ENCODE data around the gene ABHD17A. TPM values are rescaled to one million over a fixed set of nuclear protein-coding genes. Genes with fewer than 3 reads are reported as not detected.

The ABHD17A gene
- total RNA-seq, 2 experiments from 2014 or later = 185 to 194 TPM

- POLR2A ChIA-PET = interaction anchor here (0.7 to 4.0 kb wide), 10 partner anchors 8 to 238 kb away, joined by 3 to 34 read pairs (median 4); no protein-coding TSS in a partner anchor
- no peaks in the 10 kb centered on the region for H3K9me3 Mint-ChIP-seq
- H3K27me3 Mint-ChIP-seq = no peaks in the 10 kb centered on the region
- DNase-seq = no peak
- H3K4me3 Mint-ChIP-seq = peak overlapping the region; percentile 87
- H3K27ac Mint-ChIP-seq = peak overlapping the region; percentile 96
- no peak for ATAC-seq (ENCODE audit: low read depth)
- H3K4me1 Mint-ChIP-seq = peaks cover 22% of the 10 kb centered on the region
- no peaks in the 10 kb centered on the region for H3K36me3 Mint-ChIP-seq
These were observed 29.0 kb downstream of the ABHD17A start for GRCh38 chr19:1856345-1856697.

- Mint-ChIP-seq H3K4me1 (peaks cover 22% of the 10 kb centered on the region), H3K27me3 (no peaks in the 10 kb centered on the region), H3K27ac (peak overlapping the region; percentile 96), H3K36me3 (no peaks in the 10 kb centered on the region), H3K9me3 (no peaks in the 10 kb centered on the region), H3K4me3 (peak overlapping the region; percentile 87)
- ATAC-seq (ENCODE audit: low read depth) = peak; percentile 41
- POLR2A ChIA-PET = interaction anchor here (0.8 to 4.0 kb wide), 15 partner anchors 9 to 239 kb away, joined by 3 to 34 read pairs (median 4); partner anchors contain the start of gene ABHD17A
- DNase-seq = no peak
These were observed 29.5 kb downstream of the ABHD17A start for GRCh38 chr19:1855828-1856255.

GRCh38 chr19:1855040-1855827 is 30.1 kb downstream of the ABHD17A start:
- DNase-seq (peak; percentile 91), ATAC-seq (ENCODE audit: low read depth) (peak; percentile 79)
- Mint-ChIP-seq H3K4me3 (peak overlapping the region; percentile 87), H3K27me3 (no peaks in the 10 kb centered on the region), H3K27ac (peak overlapping the region; percentile 96), H3K4me1 (peaks cover 24% of the 10 kb centered on the region), H3K36me3 (no peaks in the 10 kb centered on the region), H3K9me3 (no peaks in the 10 kb centered on the region)
- POLR2A ChIA-PET = interaction anchor here (0.9 to 4.0 kb wide), 11 partner anchors 8 to 197 kb away, joined by 3 to 34 read pairs (median 5); partner anchors contain the start of gene ABHD17A

GRCh38 chr19:1854542-1855039 is 30.7 kb downstream of the ABHD17A start:
- H3K4me1 Mint-ChIP-seq = peaks cover 28% of the 10 kb centered on the region
- no peaks in the 10 kb centered on the region for H3K36me3 Mint-ChIP-seq
- H3K27me3 Mint-ChIP-seq = no peaks in the 10 kb centered on the region
- H3K27ac Mint-ChIP-seq = peak overlapping the region; percentile 91
- no peak for ATAC-seq (ENCODE audit: low read depth)
- H3K9me3 Mint-ChIP-seq = no peaks in the 10 kb centered on the region
- POLR2A ChIA-PET = interaction anchor here (0.9 to 4.0 kb wide), 9 partner anchors 8 to 43 kb away, joined by 3 to 34 read pairs (median 5); partner anchors contain the start of gene ABHD17A
- peak overlapping the region; percentile 82 for H3K4me3 Mint-ChIP-seq
- no peak for DNase-seq

GRCh38 chr19:1854039-1854541 is 31.2 kb downstream of the ABHD17A start:
- DNase-seq (no peak), ATAC-seq (ENCODE audit: low read depth) (no peak)
- Mint-ChIP-seq H3K27me3 (no peaks in the 10 kb centered on the region), H3K4me3 (no peak overlapping the region), H3K36me3 (no peaks in the 10 kb centered on the region), H3K4me1 (peaks cover 26% of the 10 kb centered on the region), H3K9me3 (no peaks in the 10 kb centered on the region), H3K27ac (no peak overlapping the region)
- POLR2A ChIA-PET = interaction anchor here (0.6 to 2.7 kb wide), 3 partner anchors 22 to 474 kb away, joined by 3 to 11 read pairs (median 10); no protein-coding TSS in a partner anchor

GRCh38 chr19:1853295-1854038 is 31.8 kb downstream of the ABHD17A start:
- Mint-ChIP-seq H3K27ac (peak overlapping the region; percentile 96), H3K36me3 (no peaks in the 10 kb centered on the region), H3K4me1 (peaks cover 28% of the 10 kb centered on the region), H3K9me3 (no peaks in the 10 kb centered on the region), H3K27me3 (no peaks in the 10 kb centered on the region), H3K4me3 (peak overlapping the region; percentile 72)
- POLR2A ChIA-PET = interaction anchor here (0.6 to 2.7 kb wide), 4 partner anchors 22 to 601 kb away, joined by 3 to 11 read pairs (median 3); no protein-coding TSS in a partner anchor
- DNase-seq = peak; percentile 95
- ATAC-seq (ENCODE audit: low read depth) = peak; percentile 21

GRCh38 chr19:1852581-1853128 is 32.6 kb downstream of the ABHD17A start:
- ATAC-seq (ENCODE audit: low read depth) (no peak), DNase-seq (no peak)
- peak overlapping the region; percentile 96 for H3K27ac Mint-ChIP-seq
- no peaks in the 10 kb centered on the region for H3K9me3 Mint-ChIP-seq
- H3K36me3 Mint-ChIP-seq = no peaks in the 10 kb centered on the region
- H3K4me3 Mint-ChIP-seq = peak overlapping the region; percentile 30
- H3K27me3 Mint-ChIP-seq = no peaks in the 10 kb centered on the region
- H3K4me1 Mint-ChIP-seq = peaks cover 28% of the 10 kb centered on the region
- POLR2A ChIA-PET = interaction anchor here (0.6 kb wide), 1 partner anchor 80 kb away, joined by 3 read pairs; no protein-coding TSS in a partner anchor

GRCh38 chr19:1851654-1852580 is 33.4 kb downstream of the ABHD17A start:
- Mint-ChIP-seq H3K4me1 (peaks cover 35% of the 10 kb centered on the region), H3K27ac (no peak overlapping the region), H3K27me3 (no peaks in the 10 kb centered on the region), H3K4me3 (peak overlapping the region; percentile 30), H3K36me3 (peaks cover 2% of the 10 kb centered on the region), H3K9me3 (no peaks in the 10 kb centered on the region)
- peak; percentile 69 for DNase-seq
- POLR2A ChIA-PET = no interaction called here
- ATAC-seq (ENCODE audit: low read depth) = no peak

- ATAC-seq (ENCODE audit: low read depth) (no peak), DNase-seq (no peak)
- peak overlapping the region; percentile 65 for H3K27ac Mint-ChIP-seq
- POLR2A ChIA-PET = no interaction called here
- H3K27me3 Mint-ChIP-seq = no peaks in the 10 kb centered on the region
- H3K36me3 Mint-ChIP-seq = peaks cover 2% of the 10 kb centered on the region
- H3K4me1 Mint-ChIP-seq = peaks cover 38% of the 10 kb centered on the region
- H3K4me3 Mint-ChIP-seq = peak overlapping the region; percentile 39
- H3K9me3 Mint-ChIP-seq = no peaks in the 10 kb centered on the region
These were observed 34.3 kb downstream of the ABHD17A start for GRCh38 chr19:1850809-1851653.

GRCh38 chr19:1849886-1850398 is 35.4 kb downstream of the ABHD17A start:
- Mint-ChIP-seq H3K4me1 (peaks cover 37% of the 10 kb centered on the region), H3K4me3 (peak overlapping the region; percentile 27)

GRCh38 chr19:1849132-1849474 is 36.2 kb downstream of the ABHD17A start:
- no peak for DNase-seq
- H3K9me3 Mint-ChIP-seq = no peaks in the 10 kb centered on the region
- no peak for ATAC-seq (ENCODE audit: low read depth)
- peaks cover 34% of the 10 kb centered on the region for H3K4me1 Mint-ChIP-seq
- H3K36me3 Mint-ChIP-seq = peaks cover 3% of the 10 kb centered on the region
- POLR2A ChIA-PET = no interaction called here
- H3K4me3 Mint-ChIP-seq = peak overlapping the region; percentile 69
- peak overlapping the region; percentile 70 for H3K27ac Mint-ChIP-seq
- no peaks in the 10 kb centered on the region for H3K27me3 Mint-ChIP-seq

More at GRCh38 chr19:1849886-1850398, 35.4 kb downstream of the ABHD17A start:
- H3K36me3 Mint-ChIP-seq = peaks cover 2% of the 10 kb centered on the region
- DNase-seq (no peak), ATAC-seq (ENCODE audit: low read depth) (no peak)
- POLR2A ChIA-PET = no interaction called here
- H3K27ac Mint-ChIP-seq = peak overlapping the region; percentile 39
- no peaks in the 10 kb centered on the region for H3K27me3 Mint-ChIP-seq
- H3K9me3 Mint-ChIP-seq = no peaks in the 10 kb centered on the region

Measured in activated naive CD8-positive, alpha-beta T cell treated with anti-CD3 and anti-CD28 coated beads, Interleukin-2, amount 10 ng/mL, durations not matched to agents 7 days and 5 days (primary cell).